ENCODE measurements around the gene ASCL4.

Gene ASCL4

GRCh38 chr12:107779077-107779831, 4.8 kb downstream of the ASCL4 start:
- ATAC-seq: no peak

- ATAC-seq: no peak
Observed at GRCh38 chr12:107780298-107780697, 5.8 kb downstream of the ASCL4 start.

GRCh38 chr12:107782067-107782466, 7.6 kb downstream of the ASCL4 start:
- ATAC-seq: no peak

DNA sequence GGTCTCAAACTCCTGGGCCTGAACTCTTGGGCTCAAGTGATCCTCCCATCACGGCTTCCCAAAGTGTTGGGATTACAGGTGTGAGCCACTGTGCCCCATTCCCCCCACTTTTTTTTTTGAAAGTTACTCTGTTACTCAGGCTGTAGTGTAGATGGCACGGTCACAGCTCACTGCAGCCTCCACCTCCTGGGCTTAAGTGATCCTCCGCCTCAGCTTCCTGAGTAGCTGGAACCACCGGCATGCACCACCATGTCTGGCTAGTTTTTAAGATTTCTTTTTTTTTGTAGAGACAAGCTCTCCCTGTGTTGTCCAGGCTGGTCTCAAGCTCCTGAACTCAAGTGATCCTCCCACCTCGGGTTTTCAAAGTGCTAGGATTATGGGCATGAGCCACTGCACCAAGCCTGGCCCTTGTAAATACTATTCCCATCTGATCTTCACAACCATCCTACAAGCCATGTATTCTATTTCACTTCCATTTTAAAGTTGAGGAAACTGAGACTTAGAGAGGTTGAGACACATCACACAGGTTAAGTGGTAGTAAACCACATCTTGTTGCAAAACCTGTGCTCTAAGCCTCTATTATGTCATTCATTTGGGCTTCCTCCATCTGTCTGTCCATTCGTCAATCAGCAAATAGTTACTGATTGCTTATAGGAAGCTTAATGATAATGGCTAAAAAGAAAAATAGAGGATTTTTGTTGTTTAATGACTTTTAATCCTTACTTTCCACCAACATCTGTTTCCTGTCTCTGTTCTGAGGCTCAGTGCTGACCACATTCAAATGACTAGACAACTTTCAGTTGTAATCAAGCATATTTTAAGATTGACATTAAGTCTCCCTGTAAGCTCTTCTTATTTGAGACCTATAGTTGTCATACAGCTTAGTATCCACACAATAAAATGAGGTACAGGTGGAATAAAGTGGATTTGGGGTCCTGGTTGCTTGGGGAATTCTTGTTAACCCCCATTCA, 9.2 kb downstream of the ASCL4 start:
- no peak for ATAC-seq

DNA sequence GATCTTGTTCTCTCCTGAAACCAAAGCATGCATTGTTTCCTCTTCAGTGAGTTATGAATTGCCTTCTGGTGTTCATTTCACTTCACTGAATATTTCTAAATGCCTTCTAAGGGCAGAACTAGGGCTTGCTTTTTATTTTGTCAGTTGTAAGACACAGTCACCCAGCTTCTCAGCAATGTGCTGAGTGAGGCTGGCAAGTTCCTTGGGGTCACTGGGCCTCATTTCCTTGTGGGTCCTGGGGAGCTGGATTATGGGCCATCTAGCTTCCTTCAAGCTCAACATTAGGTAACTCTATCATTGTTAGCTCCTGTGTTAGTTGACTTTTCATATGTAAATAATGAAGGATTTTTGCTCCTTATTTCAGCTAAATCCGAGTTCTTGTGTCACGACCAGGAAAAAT, 13.8 kb downstream of the ASCL4 start:
- ATAC-seq: no peak

- ATAC-seq: no peak
Observed at GRCh38 chr12:107788690-107789458, 14.4 kb downstream of the ASCL4 start.

DNA sequence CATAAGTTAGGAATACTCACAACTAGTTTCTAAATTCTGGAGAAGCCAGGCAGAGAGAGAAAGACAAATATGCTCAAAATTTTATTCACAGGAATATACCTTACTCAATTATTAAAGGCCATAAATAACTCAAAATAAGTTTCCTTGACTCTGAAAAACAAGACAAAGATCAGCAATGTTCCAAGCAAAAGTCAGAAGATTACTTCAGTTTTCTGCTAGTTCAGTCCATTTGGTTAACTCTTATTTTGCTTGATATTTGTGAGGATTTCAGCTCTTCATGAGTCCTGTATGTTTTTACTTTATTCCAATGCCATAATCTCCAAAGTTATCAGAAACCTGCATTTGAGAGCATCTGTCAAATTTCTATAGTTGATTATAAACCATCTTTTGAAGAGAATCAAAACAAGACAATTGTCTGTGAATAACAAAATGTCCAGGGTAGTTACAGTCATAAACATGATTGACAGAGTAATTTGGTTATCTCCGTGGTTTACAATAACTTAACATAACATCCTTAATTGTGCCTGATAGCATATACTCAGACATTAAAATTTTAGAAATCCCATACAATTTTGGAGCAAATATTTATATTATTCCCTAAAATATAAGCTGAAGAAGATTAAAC, 17.1 kb downstream of the ASCL4 start:
- no peak for ATAC-seq

- no peak for ATAC-seq
Observed at GRCh38 chr12:107794451-107794850, 19.9 kb downstream of the ASCL4 start.

- no peak for ATAC-seq
Observed at GRCh38 chr12:107798580-107798979, 24.1 kb downstream of the ASCL4 start.

DNA sequence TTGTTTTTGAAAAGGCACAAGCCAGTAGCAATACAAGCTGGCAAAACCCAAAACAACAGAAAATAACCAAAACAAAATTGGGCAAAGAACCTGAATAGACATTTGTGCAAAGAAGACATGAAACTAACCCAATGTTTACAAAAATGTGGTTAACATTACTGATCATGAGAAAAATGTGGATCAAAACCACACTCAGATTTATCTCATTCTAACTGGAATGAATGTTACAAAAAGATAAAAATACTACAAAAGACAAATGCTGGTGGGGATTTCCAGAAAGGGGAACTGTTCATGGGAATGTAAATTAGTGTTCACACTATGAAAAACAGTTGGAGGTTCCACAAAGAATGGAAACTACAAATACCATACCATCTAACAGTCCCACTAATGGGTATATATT, 26.6 kb downstream of the ASCL4 start:
- ATAC-seq: no peak

DNA sequence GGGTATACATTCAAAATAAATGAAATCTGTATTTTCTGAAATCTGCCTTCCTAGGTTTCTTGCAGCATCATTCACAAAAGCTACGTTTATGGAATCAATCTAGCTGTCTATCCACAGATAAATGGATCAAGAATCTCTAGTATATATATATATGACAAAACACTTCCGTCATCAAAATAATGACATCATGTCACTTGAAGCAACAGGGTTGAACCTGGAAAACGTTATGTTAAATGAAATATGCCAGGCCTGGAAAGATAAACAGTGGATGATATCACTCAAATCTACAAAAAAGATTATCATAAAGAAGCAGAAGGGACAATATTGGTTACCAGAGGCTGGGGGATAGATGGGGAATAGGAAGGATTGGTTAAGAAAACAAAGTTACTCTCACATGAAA, 28.6 kb downstream of the ASCL4 start:
- ATAC-seq: no peak

DNA sequence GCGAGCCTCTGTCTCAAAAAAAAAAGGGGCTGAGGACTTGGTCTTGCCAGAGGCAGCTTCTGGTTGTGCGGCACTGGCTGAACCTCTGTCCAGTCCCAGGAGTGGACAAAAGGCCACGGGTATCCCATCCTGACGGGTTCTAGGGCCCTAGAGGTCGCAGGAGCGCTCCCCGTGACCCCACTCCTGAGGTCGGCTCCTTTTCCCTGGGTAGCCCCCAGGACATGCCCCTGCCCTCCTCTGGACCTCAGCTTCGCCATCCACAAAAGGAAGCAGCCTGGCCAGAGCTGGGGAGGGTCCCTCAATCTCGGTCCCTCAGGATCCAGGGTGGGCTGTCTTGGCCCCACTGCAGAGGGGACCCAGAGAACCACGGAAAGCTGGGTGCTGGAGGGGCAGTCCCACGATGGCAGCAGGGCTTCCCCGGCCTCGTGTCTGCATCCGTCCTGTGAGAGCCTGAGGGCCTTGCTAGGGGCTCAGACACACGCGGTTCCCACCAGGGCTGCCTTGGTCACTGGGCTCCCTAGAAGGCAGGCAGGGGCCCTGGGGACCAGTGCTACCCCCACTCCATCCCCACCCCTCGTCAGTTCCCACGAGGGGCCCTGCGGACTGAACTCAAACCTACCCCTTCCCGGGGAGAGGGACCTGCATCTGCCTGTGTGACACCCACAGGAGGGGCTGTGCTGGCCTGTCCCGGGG, 31.1 kb downstream of the ASCL4 start:
- ATAC-seq: no peak

GRCh38 chr12:107807471-107808150, 33.1 kb downstream of the ASCL4 start:
- ATAC-seq: no peak

GRCh38 chr12:107817250-107817649, 42.7 kb downstream of the ASCL4 start:
- no peak for ATAC-seq

- ATAC-seq: no peak
Observed at GRCh38 chr12:107818984-107819383, 44.5 kb downstream of the ASCL4 start.

DNA sequence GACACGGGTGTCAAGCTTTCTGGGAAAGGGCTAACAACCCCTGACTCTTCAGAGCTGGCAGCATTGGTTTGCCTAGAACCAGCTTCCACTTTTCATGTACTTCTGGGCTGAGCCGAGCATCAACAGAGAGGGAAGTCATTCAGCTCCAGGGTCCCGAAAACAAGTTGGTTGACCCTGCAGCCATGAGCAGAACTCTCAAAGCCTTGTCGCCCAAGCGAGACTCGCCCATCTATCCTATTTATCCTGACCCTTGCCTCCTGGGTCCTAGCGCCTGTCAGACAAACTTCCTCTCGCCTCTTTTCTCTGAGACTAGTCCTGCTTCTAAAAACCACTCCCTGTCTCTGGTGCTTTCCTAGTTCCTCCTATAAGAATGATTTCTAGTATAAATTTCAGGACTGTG, 47.9 kb downstream of the ASCL4 start:
- ATAC-seq: no peak

Measured in activated CD4-positive, CD25-positive, alpha-beta regulatory T cell treated with anti-CD3 and anti-CD28 coated beads, Interleukin-2, amount 50 U/mL, for 24 hours (primary cell).